ENCODE data around the gene SPACA6.

Gene SPACA6

DNA sequence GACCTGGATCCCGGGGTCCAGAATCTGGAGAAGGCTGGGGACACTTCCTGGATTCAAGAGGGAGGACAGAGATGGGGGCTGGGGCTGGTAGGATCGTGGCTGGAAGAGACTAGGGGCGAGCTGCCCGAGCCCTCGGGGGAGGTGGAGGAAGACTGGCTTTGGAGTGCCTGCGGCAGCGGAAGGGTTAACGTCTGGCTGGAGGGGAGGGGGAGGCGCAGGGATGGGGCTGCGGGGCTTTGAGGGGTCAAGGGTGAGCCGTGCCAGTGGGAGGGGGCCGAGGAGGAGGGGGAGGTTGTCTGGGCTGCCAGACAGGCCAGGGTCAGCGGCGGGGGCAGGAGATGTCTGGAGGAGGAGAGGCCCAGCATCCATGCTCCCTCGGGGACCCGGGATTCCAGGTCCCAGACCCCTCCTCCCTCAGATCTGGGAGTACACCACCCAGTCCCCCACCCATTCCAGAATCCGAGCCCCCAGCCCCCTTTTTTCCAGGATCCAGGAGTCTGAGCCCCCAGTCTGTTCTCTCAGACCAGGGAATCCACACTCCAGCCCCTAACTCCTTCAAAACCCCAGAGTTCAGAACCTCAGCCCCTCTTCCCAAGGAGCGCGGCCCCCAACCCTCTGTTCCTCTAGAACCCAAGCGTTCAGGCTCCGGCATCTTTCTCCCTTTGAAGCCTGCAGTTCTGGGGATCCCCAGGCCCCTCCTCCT lies 3.2 kb upstream of the SPACA6 start:
- DNase-seq, result no peak

GRCh38 chr19:51690454-51691073 lies 2.6 kb upstream of the SPACA6 start:
- DNase-seq, result no peak

GRCh38 chr19:51691074-51691583 lies 2.0 kb upstream of the SPACA6 start:
- DNase-seq, result no peak

DNA sequence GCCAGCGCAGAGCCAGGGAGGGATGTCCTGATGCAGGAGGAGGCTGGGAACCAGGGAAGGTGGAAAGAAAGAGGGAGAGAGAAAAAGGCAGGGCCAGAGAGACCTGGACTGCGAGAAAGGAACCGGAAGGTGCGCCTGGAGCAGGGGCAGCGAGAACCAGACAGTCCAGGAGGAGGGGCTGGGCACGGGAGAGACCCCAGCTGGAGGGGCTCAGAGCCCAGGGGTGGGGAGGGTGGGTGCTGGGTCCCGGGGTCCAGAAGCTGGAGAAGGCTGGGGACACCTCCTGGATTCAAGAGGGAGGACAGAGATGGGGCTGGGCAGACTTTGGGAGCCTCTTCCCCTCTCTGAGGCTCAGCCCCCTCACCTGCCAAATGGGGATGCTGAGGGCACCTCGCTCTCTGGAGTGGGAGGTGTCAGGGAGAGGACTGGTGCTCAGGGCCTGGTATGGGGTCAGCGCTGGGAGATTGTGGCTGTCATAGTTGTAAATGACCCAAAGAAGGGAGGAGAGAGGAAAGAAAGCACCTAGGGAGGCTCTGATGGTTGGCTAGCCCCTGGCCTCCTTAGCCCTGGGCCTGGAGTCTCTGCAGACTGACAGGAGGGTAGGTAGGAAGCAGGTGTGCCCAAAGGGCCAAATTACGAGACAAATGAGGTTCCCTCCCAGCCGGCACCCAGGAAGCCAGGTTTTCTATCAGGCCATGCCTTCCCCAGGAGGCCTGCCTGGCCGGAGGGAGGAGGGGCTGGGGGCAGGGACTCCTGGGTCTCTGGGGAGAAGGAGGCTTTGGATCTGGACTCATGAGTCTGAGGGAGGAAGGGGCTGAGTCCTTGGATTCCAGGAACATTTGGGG lies 1.3 kb upstream of the SPACA6 start:
- DNase-seq, result no peak

DNA sequence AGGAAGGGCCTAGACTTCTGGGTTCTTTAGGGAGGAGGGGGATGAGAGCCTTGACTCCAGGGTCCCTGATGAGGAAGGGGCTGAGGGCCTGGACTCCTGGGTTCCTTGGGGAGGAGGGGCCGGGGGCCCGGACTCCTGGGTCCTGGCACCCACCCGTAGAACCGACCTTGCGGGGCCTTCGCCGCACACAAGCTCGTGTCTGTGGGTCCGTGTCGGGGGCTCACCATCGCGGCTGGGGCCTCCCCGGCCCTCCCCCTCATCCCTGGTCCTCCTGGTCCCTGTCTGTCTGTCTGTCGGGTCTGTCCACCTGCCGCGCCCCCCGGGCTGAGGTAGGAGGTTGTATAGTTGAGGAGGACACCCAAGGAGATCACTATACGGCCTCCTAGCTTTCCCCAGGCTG lies 662 bp upstream of the SPACA6 start:
- DNase-seq, result no peak

GRCh38 chr19:51693819-51694218 lies 689 bp downstream of the SPACA6 start:
- DNase-seq, result no peak

GRCh38 chr19:51694318-51695085 lies 1.4 kb downstream of the SPACA6 start:
- no peak for DNase-seq

- no peak for DNase-seq
Observed at GRCh38 chr19:51695088-51695487, 2.0 kb downstream of the SPACA6 start.

DNA sequence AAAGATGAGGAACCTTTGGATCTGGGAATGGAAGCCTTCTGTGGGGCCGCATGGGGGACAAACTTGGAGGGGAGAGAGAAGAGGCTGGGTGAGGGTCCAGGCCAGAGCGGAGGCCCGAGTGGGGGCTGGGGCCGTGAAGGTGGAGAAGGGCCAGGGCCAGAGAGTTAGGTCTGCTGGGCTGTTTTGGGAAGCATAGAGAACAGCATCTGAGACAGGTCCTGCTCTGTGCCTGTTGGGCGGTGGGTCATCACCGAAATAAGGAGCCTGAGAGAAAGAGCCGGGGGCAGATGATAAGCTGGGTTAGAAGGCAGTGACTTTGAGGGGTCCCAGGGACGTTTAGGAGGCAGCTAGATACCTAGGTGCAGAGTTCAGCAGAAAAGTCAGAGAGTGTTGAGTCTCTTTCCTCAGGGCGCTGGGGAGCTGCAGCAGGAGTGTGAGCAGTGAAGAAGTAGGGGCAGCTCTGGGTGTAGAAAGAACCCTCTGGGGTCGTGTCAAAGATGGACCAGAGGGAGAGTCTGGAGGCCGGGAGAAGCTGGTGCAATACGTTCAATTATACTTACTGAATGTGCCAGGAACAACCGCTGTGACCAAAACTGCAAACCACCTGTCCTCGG lies 2.7 kb downstream of the SPACA6 start:
- no peak for DNase-seq

- DNase-seq, result no peak
Observed at GRCh38 chr19:51696606-51697005, 3.5 kb downstream of the SPACA6 start.

- DNase-seq, result no peak
Observed at GRCh38 chr19:51697169-51697776, 4.1 kb downstream of the SPACA6 start.

DNA sequence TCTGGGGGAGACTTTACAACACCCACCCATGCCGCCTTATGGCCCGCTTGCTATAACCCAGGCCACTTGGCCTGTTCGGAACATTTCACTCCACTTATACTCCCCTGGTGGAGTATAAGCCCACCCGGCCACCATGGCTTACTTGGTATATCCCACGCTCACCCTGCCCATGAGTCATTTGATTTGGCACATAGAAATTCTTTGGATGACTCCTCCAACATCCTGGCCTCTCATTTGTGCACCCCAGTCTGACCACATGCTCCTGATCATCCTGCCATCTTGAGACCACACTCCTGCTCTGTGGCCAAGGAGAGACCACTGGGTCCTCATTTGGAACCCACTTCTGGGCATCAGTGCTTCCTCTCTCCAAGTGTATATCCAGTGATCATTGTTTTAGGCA lies 5.2 kb downstream of the SPACA6 start:
- no peak for DNase-seq

GRCh38 chr19:51699170-51699569 lies 6.0 kb downstream of the SPACA6 start:
- no peak for DNase-seq

- no peak for DNase-seq
Observed at GRCh38 chr19:51701468-51702100, 8.5 kb downstream of the SPACA6 start.

DNA sequence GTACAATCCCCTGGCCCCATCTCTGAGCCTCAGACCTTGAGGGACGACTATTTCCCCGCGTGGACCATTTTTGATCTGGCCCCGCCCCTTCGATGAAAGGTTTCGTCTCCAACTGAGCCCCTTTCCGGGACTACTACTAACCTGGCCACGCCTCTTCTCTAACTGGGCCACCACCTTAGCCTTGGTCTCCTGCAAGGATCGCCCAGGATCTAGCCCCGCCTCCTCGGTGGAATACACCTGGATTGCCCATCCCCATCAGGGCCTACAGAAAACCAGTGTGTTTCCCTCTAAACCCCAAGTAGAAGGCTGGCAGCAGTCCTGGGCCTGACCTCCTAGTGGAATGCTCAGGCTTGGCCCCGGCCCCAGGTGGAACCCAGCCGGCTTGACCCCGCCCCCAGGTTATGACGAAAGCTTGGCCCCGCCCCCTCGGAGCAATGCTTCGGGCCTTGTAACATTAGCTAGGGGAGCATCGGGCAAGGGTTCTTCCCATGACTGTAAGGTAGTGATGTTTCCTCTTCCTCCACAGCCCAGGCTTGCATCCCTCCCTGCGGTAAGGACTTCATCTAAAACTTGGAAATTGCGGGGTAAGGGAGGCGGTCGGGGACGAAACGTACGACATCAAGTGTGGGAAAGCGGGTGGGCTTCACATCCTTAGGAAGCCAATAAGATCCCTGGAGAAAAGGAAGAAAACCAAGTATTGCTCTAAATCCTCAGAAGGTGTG lies 9.1 kb downstream of the SPACA6 start:
- DNase-seq, result no peak

- no peak for DNase-seq
Observed at GRCh38 chr19:51702825-51703574, 9.9 kb downstream of the SPACA6 start.

DNA sequence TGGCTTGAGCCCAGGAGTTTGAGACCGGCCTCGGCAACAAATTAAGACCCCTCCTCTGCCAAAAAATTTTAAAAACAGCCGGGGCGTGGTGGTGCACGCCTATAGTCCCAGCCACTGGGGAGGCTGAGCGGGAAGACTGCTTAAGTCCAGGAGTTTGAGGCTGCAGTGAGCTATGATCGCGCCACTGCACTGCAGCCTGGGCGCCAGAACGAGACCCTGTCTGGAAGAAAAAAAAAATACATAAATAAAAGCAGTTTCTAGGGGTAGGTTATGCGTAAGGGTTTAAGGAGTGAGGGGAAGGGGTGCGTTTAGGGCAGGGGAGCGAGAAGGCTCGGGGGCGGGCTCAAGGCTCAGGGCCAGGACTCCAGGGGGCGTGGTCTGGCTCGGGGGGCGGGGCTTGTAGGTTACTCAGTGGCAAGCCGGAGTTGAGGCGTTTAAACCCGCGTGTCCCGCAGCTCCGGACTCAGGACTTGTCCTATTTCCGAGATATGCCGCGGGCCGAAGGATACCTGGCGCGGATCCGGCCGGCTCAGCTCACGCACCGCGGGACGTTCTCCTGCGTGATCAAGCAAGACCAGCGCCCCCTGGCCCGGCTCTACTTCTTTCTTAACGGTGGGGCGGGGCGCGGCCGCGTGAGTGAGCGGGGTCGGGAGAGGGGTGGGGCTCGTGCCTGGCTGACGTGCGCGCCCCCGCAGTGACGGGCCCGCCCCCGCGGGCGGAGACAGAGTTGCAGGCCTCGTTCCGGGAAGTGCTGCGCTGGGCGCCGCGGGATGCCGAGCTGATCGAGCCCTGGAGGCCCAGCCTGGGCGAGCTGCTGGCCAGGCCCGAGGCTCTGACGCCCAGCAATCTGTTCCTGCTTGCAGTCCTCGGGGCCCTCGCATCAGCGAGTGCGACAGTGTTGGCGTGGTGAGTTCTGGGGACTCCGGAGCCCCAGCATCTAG lies 10.7 kb downstream of the SPACA6 start:
- no peak for DNase-seq

DNA sequence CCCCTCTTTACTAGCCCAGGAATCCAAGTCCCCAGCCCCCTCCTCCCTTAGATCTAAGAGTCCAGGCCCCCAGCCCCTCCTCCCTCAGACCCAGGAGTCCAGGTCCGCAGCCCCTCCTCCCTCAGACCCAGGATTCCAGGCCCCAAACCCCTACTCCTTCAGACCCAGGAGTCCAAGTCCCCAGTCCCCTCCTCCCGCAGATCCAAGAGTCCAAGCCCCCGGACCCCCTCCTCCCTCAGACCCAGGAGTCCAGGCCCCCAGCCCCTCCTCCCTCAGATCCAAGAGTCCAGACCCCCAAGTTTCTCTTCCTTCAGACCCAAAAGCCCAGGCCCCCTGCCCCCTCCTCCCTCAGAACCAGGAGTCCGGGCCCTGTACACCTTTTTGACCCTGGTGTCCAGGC lies 11.5 kb downstream of the SPACA6 start:
- DNase-seq, result no peak

DNA sequence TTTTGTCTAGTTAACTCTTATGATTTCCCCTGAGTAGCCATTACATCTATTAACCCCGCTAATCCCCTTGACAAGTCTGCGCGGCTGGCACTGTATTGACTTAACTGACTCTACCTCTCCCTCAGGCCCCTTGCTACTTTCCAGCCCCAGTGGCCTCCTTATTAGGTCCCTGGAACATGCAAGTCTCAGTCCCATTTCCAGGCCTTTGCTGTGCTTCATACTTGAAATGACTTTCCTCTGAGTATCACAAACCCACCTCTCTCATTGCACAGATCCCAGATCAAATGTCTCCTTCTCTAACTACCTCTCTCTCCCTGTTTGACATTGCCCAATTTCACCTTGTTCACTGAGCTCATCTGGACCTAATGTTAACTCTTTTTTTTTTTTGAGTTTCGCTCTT lies 13.2 kb downstream of the SPACA6 start:
- DNase-seq, result no peak

Measured in NCI-H524 (cell line).